ENCODE results near the gene VWA7.

The VWA7 gene

DNA sequence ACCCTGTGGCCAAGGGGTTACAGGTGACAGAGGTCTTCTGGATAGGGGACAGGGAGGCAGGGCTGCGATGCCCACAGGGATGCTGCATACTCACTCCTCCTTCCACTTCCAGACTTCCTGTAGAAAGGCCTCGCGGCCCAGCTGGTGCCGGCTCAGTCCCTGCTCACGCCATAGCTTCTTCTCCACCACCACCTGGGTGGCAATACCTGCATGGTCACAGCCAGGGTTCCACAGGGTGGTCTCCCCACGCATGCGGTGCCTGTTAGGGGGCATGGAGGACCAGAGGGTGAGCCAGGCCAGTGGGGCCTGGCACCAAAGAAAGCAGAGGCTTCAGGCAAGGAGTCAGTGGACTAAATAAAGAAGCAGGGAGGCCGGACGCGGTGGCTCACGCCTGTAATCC is 8.3 kb upstream of the VWA7 start:
- no peaks in the 10 kb centered on the region for H3K27me3 ChIP-seq (ENCODE audit: insufficient read depth, low read length)
- H3K9ac ChIP-seq (ENCODE audit: low read length) = no peak overlapping the region
- H3K4me1 ChIP-seq (ENCODE audit: insufficient read depth, low read length, severe bottlenecking) = peaks cover 10% of the 10 kb centered on the region
- H4K20me1 ChIP-seq (ENCODE audit: insufficient read depth, low read length) = no peaks in the 10 kb centered on the region
- no peaks in the 10 kb centered on the region; the same call in 1 of the 2 replicates for H3K79me2 ChIP-seq (ENCODE audit: insufficient read depth, low read length)
- H3K4me2 ChIP-seq (ENCODE audit: low read length) = no peak overlapping the region
- no peak overlapping the region for H3K4me3 ChIP-seq (ENCODE audit: low read depth, low read length, poor library complexity, severe bottlenecking)
- peaks cover 90% of the 10 kb centered on the region for H3K36me3 ChIP-seq (ENCODE audit: insufficient read depth, low read length)
- TF ChIP-seq, protein P1, sequence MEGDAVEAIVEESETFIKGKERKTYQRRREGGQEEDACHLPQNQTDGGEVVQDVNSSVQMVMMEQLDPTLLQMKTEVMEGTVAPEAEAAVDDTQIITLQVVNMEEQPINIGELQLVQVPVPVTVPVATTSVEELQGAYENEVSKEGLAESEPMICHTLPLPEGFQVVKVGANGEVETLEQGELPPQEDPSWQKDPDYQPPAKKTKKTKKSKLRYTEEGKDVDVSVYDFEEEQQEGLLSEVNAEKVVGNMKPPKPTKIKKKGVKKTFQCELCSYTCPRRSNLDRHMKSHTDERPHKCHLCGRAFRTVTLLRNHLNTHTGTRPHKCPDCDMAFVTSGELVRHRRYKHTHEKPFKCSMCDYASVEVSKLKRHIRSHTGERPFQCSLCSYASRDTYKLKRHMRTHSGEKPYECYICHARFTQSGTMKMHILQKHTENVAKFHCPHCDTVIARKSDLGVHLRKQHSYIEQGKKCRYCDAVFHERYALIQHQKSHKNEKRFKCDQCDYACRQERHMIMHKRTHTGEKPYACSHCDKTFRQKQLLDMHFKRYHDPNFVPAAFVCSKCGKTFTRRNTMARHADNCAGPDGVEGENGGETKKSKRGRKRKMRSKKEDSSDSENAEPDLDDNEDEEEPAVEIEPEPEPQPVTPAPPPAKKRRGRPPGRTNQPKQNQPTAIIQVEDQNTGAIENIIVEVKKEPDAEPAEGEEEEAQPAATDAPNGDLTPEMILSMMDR (IDR thresholded peaks at IDR 0.05; ENCODE audit: low read length) = no peak
- TF ChIP-seq EZH2 (IDR thresholded peaks at IDR 0.05; ENCODE audit: borderline replicate concordance, low read length) = no peak
- no peak overlapping the region for H3K27ac ChIP-seq (ENCODE audit: low read depth, low read length, poor library complexity, severe bottlenecking)
- no peaks in the 10 kb centered on the region for H3K9me3 ChIP-seq (ENCODE audit: low read length)
- H2AFZ ChIP-seq (ENCODE audit: low read length) = no peak overlapping the region
- no peaks in the 10 kb centered on the region for H3F3A ChIP-seq (ENCODE audit: insufficient read depth, low read length)
- no peaks in the 10 kb centered on the region for H3K9me2 ChIP-seq (ENCODE audit: low read depth, low read length)

DNA sequence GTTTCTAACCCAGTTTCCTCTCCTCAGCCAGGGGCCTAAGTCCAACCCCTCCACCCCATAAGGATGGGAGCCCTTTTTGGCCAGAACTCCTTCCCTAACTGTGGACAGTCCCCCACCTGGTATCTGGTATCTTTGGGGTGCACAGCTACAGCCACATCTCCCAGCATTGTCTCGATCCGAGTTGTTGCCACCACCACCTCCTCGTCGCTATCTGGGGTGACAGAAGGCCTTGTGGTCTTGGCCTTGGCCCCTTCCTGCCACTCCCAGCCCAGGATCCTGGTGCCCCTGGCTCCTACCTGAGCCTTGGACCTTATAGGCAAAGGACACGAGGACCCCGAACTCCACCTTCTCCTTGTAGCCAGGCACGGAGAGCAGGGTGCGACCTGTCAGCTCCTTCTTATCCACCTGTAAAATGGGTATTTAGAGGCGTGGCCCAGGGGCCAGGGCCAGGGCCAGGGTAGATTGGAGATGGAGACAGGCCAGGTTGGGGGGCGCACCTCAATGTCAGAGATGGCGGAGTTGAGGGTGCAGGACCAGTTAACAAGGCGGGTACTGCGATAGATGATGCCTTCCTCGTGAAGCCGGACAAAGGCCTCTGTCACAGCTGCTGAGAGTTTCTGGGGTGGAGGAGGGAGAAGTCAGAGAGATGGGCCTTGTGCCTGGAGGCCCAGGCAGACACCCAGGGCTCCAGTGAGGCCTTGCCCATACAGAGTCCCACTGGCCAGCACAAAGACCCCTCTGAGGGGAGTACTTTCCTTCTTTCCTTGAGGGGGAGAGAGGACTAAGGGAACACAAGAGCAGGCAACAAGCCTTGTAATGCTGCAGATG is 7.2 kb upstream of the VWA7 start:
- H3K79me2 ChIP-seq (ENCODE audit: insufficient read depth, low read length) = no peaks in the 10 kb centered on the region; the same call in 1 of the 2 replicates
- H3K4me3 ChIP-seq (ENCODE audit: low read depth, low read length, poor library complexity, severe bottlenecking) = no peak overlapping the region
- H3K9me3 ChIP-seq (ENCODE audit: low read length) = no peaks in the 10 kb centered on the region
- no peaks in the 10 kb centered on the region for H3F3A ChIP-seq (ENCODE audit: insufficient read depth, low read length)
- H3K9ac ChIP-seq (ENCODE audit: low read length) = no peak overlapping the region
- H2AFZ ChIP-seq (ENCODE audit: low read length) = no peak overlapping the region
- TF ChIP-seq EZH2 (IDR thresholded peaks at IDR 0.05; ENCODE audit: borderline replicate concordance, low read length) = no peak
- TF ChIP-seq, protein P1 (IDR thresholded peaks at IDR 0.05; ENCODE audit: low read length) = no peak
- peaks cover 94% of the 10 kb centered on the region for H3K36me3 ChIP-seq (ENCODE audit: insufficient read depth, low read length)
- peaks cover 4% of the 10 kb centered on the region for H3K4me1 ChIP-seq (ENCODE audit: insufficient read depth, low read length, severe bottlenecking)
- H3K27ac ChIP-seq (ENCODE audit: low read depth, low read length, poor library complexity, severe bottlenecking) = no peak overlapping the region
- no peaks in the 10 kb centered on the region for H3K27me3 ChIP-seq (ENCODE audit: insufficient read depth, low read length)
- H3K9me2 ChIP-seq (ENCODE audit: low read depth, low read length) = no peaks in the 10 kb centered on the region
- no peaks in the 10 kb centered on the region for H4K20me1 ChIP-seq (ENCODE audit: insufficient read depth, low read length)
- no peak overlapping the region for H3K4me2 ChIP-seq (ENCODE audit: low read length)

DNA sequence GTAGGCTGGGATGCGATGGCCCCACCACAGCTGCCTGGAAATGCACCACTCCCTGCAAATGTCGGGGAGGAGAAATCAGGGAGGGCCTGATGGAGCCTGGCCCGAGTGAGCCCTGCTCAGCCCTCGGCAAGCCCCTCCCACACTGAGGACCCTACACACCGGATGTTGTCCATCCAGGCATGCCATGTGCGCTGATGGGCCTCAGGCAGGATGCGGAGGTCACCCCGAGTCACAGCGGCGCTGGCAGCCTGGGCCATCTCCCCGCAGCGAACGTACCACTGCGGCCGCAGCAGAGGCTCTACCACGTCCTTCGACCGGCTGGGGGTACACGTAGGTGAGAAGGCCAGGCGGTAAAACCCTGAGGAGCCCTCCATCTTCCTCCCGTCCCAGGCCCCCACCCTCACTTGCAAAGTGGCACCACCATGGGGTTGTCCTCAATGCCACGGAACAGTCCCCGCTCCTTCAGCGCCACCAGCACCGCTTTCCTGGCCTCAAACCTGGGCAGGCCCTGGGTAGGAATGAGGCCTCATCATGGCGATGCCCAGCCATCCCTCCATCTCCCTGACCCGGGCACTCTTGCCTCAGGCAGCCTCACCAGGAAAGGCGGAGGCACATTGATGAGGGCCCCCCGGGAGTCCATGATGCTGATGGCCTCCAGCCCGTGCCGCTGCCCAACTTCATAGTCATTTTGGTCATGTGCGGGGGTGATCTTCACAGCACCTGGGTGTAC is 5.2 kb upstream of the VWA7 start:
- Histone ChIP-seq H3K4me3 (ENCODE audit: low read depth, low read length, poor library complexity, severe bottlenecking) (no peak overlapping the region), H3K4me1 (ENCODE audit: insufficient read depth, low read length, severe bottlenecking) (peaks cover 3% of the 10 kb centered on the region), H3K9me2 (ENCODE audit: low read depth, low read length) (no peaks in the 10 kb centered on the region), H3K9me3 (ENCODE audit: low read length) (no peaks in the 10 kb centered on the region), H3K27ac (ENCODE audit: low read depth, low read length, poor library complexity, severe bottlenecking) (no peak overlapping the region), H3K27me3 (ENCODE audit: insufficient read depth, low read length) (no peaks in the 10 kb centered on the region), H3K36me3 (ENCODE audit: insufficient read depth, low read length) (peaks cover 96% of the 10 kb centered on the region), H4K20me1 (ENCODE audit: insufficient read depth, low read length) (no peaks in the 10 kb centered on the region), H3K4me2 (ENCODE audit: low read length) (no peak overlapping the region), H3F3A (ENCODE audit: insufficient read depth, low read length) (no peaks in the 10 kb centered on the region), H3K79me2 (ENCODE audit: insufficient read depth, low read length) (no peaks in the 10 kb centered on the region), H2AFZ (ENCODE audit: low read length) (no peak overlapping the region), H3K9ac (ENCODE audit: low read length) (no peak overlapping the region)
- no peak for TF ChIP-seq EZH2 (IDR thresholded peaks at IDR 0.05; ENCODE audit: borderline replicate concordance, low read length)
- TF ChIP-seq, protein P1 (IDR thresholded peaks at IDR 0.05; ENCODE audit: low read length) = no peak

Measured in OCI-LY1 (cell line).